GM18505 (cell line): ENCODE measurements around the gene MUC5AC.

Experiments used
- ATAC-seq: cut with Tn5 transposase; IDR thresholded peaks from one replicate; pipeline ENCODE4 v1.9.1; 2021; ENCODE audit not compliant: unreplicated experiment
- POLR2A ChIP-seq: IDR thresholded peaks from 4 replicates; pipeline ENCODE4 v1.6.1; 2011; ENCODE audit warnings: borderline replicate concordance; ENCODE audit not compliant: insufficient read depth, insufficient read length; ENCODE audit errors: extremely low read depth

Gene MUC5AC

GRCh38 chr11:1199751-1200610, 42.2 kb downstream of the MUC5AC start:
- ATAC-seq = no peak

GRCh38 chr11:1200611-1201191, 42.9 kb downstream of the MUC5AC start:
- no peak for TF ChIP-seq POLR2A
- no peak for ATAC-seq

More at GRCh38 chr11:1199751-1200610, 42.2 kb downstream of the MUC5AC start:
- no peak for TF ChIP-seq POLR2A

GRCh38 chr11:1201395-1202153, 43.8 kb downstream of the MUC5AC start:
- TF ChIP-seq POLR2A = no peak
- ATAC-seq = no peak

- no peak for ATAC-seq
Observed at GRCh38 chr11:1202154-1202775, 44.5 kb downstream of the MUC5AC start.

GRCh38 chr11:1202776-1203504, 45.2 kb downstream of the MUC5AC start:
- ATAC-seq = no peak
- TF ChIP-seq POLR2A = no peak

More at GRCh38 chr11:1202154-1202775, 44.5 kb downstream of the MUC5AC start:
- TF ChIP-seq POLR2A = no peak

- no peak for TF ChIP-seq POLR2A
- no peak for ATAC-seq
Observed at GRCh38 chr11:1203505-1204271, 45.9 kb downstream of the MUC5AC start.

GRCh38 chr11:1204381-1205101, 46.8 kb downstream of the MUC5AC start:
- ATAC-seq = no peak
- TF ChIP-seq POLR2A = no peak

GRCh38 chr11:1205121-1205986, 47.6 kb downstream of the MUC5AC start:
- ATAC-seq = no peak
- TF ChIP-seq POLR2A = no peak

- no peak for TF ChIP-seq POLR2A
- ATAC-seq = no peak
Observed at GRCh38 chr11:1205987-1206331, 48.2 kb downstream of the MUC5AC start.

- TF ChIP-seq POLR2A = no peak
- ATAC-seq = no peak
Observed at GRCh38 chr11:1206391-1207271, 48.9 kb downstream of the MUC5AC start.

- ATAC-seq = no peak
Observed at GRCh38 chr11:1207401-1208143, 49.8 kb downstream of the MUC5AC start.

More at GRCh38 chr11:1207401-1208143, 49.8 kb downstream of the MUC5AC start:
- TF ChIP-seq POLR2A = no peak
